Measurements from ENCODE around the gene ZNF593OS. TPM values are rescaled to one million over a fixed set of nuclear protein-coding genes. Genes with fewer than 3 reads are reported as not detected.

The ZNF593OS gene
- total and polyA plus RNA-seq, 2 of the 8 experiments (the other 6 are each of a cell fraction or from before 2014, with no cell fraction given): not detected

DNA sequence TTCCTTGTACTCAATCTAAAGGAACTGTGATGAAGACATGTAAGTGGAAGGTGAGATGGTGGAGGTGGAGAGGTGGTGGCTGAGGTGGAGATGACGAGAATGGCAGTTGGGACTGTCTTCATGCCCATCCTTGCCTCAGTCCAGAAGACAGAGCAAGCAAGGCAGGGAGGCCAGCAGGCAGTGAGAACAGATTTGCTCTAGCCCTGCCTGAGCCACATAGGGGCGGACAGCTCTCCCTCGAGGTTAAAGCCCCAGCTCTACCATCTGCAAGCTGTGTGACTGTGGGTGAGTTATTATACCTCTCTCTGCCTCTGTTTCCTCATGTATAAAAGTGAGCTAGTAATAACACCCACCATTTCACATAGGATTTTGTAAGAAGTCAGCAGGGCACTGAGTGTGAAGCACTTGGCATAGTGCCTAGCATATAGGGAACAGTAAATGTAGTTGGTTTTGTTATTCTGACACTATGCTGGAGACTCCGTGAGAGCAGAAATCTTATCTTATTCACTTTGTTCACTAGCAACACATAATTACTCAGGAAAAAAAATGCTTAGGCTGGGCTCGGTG, 17.6 kb downstream of the ZNF593OS start:
- no peak overlapping the region for H4K5ac ChIP-seq (ENCODE audit: insufficient read length, low read depth, low read length)
- H2BK12ac ChIP-seq (ENCODE audit: low read depth, low read length): no peak overlapping the region
- H3K4me1 ChIP-seq (replicated peaks in 1 of 4; ENCODE audit: control insufficient read depth in 3 of 4, insufficient read depth in 4 of 4, low read length in 3 of 4): peaks cover 14 to 36% (median 25%) of the 10 kb centered on the region in 4 experiments
- H4K91ac ChIP-seq (replicated peaks; ENCODE audit: insufficient read length, low read length): no peak overlapping the region
- no peak overlapping the region for H2BK5ac ChIP-seq (ENCODE audit: low read depth, low read length)
- no peak overlapping the region for H2AK5ac ChIP-seq (ENCODE audit: low read depth, low read length)
- H3K79me2 ChIP-seq (ENCODE audit: control insufficient read depth in 1 of 2, insufficient read depth in 2 of 2, low read length in 2 of 2): no peaks in the 10 kb centered on the region
- H3K18ac ChIP-seq (ENCODE audit: extremely low read depth, low read length): no peak overlapping the region
- no peak overlapping the region for H3K14ac ChIP-seq (ENCODE audit: insufficient read length)
- peaks cover 25 to 72% (median 55%) of the 10 kb centered on the region in 4 experiments for H3K27me3 ChIP-seq (replicated peaks in 1 of 4; ENCODE audit: control insufficient read depth in 3 of 4, extremely low read depth in 1 of 4, insufficient read depth in 3 of 4, low read length in 3 of 4)
- ChIA-PET CTCF (ENCODE audit: partially characterized antibody) (interaction anchor here (1.0 to 6.0 kb wide), 7 partner anchors 9 to 125 kb away, joined by 3 to 47 read pairs (median 5); partner anchors contain the start of genes C1orf232, CEP85 and ZNF593), POLR2A (ENCODE audit: partially characterized antibody) (no interaction called here)
- H3K4me3 ChIP-seq (ENCODE audit: extremely low read depth in 1 of 4, insufficient read depth in 2 of 4, low read depth in 3 of 4, low read length in 4 of 4): no peak overlapping the region
- H3K23ac ChIP-seq (ENCODE audit: insufficient read length): no peak overlapping the region
- peak overlapping the region; percentile 74 to 80; a peak in 1 of 4 replicates for H3K4me2 ChIP-seq (ENCODE audit: insufficient read depth in 1 of 2, low read depth in 2 of 2, low read length in 2 of 2)
- H3K23me2 ChIP-seq (ENCODE audit: low read depth, low read length): peaks cover 10% of the 10 kb centered on the region
- no peak overlapping the region for H4K8ac ChIP-seq (ENCODE audit: extremely low read depth, insufficient read depth, low read length)
- no peak overlapping the region for H2AFZ ChIP-seq (ENCODE audit: low read length)
- no peaks in the 10 kb centered on the region for H3K36me3 ChIP-seq (ENCODE audit: control insufficient read depth in 2 of 4, insufficient read depth in 4 of 4, low read length in 3 of 4)
- TF ChIP-seq TCF12 (IDR thresholded peaks at IDR 0.05; ENCODE audit: low read depth, low read length) (0 out of 2 replicates have a peak, but pooled peaks have one; percentile 27), EP300 (IDR thresholded peaks at IDR 0.05; ENCODE audit: borderline replicate concordance in 1 of 2, low read depth in 2 of 2, low read length in 2 of 2) (no peak)
- DNase-seq (ENCODE audit: low read depth in 1 of 2, low spot score in 2 of 2) (no peak), FAIRE-seq (no peak)
- no peak overlapping the region for H3K4ac ChIP-seq (replicated peaks; ENCODE audit: insufficient read length, low read depth, low read length)
- WGBS, 2 experiments (ENCODE audit: extremely low coverage in 1 of 2, insufficient coverage in 1 of 2, insufficient read length in 1 of 2, insufficient replicate concordance in 2 of 2, low coverage in 1 of 2, low lambda C conversion rate in 2 of 2, missing lambda C conversion rate in 1 of 2): 70% methylated on average over 5 of the region's 5 CpGs; no CpG with 5 or more reads in 1 of the 2 experiments
- H2BK15ac ChIP-seq (ENCODE audit: low read length): no peak overlapping the region
- H3K9me3 ChIP-seq (ENCODE audit: insufficient read depth in 2 of 2, low read depth in 1 of 2, low read length in 1 of 2): no peaks in the 10 kb centered on the region
- no peak overlapping the region for H3K9ac ChIP-seq (replicated peaks in 1 of 4; ENCODE audit: extremely low read depth in 1 of 4, low read depth in 3 of 4, low read length in 3 of 4)
- peaks cover 10 to 11% of the 10 kb centered on the region in 2 experiments for H4K20me1 ChIP-seq (replicated peaks in 1 of 2; ENCODE audit: control insufficient read depth in 1 of 2, insufficient read depth in 2 of 2, low read length in 2 of 2)
- H2BK20ac ChIP-seq (ENCODE audit: low read length): no peak overlapping the region
- H3K27ac ChIP-seq (ENCODE audit: low read depth, low read length): no peak overlapping the region
- H3K79me1 ChIP-seq (ENCODE audit: low read depth, low read length): no peaks in the 10 kb centered on the region
- H2BK120ac ChIP-seq (replicated peaks; ENCODE audit: low read depth, low read length): no peak overlapping the region
- no peak overlapping the region for H3K56ac ChIP-seq (replicated peaks; ENCODE audit: insufficient read length, low read depth, low read length)

Measured in H1 (cell line).